HG02938 (cell line): Measurements from ENCODE around the gene CTRB1.
"Not testable (repeated sequence)": the region's sequence is repeated elsewhere in the genome, so short reads cannot be mapped to it uniquely, and the experiment has no call there.

Source experiments
- ATAC-seq: cut with Tn5 transposase; IDR thresholded peaks from one replicate; pipeline ENCODE4 v1.9.1; 2021; ENCODE audit warnings: mild to moderate bottlenecking, moderate library complexity; ENCODE audit not compliant: unreplicated experiment

Gene CTRB1

GRCh38 chr16:75266738-75267630 is 48.2 kb downstream of the CTRB1 start:
- no peak for ATAC-seq

GRCh38 chr16:75267631-75268264 is 49.0 kb downstream of the CTRB1 start:
- ATAC-seq, result no peak

GRCh38 chr16:75269358-75269757 is 50.6 kb downstream of the CTRB1 start:
- ATAC-seq, result not testable (repeated sequence)

GRCh38 chr16:75271441-75272096 is 52.8 kb downstream of the CTRB1 start:
- no peak for ATAC-seq

- no peak for ATAC-seq
These were observed 53.3 kb downstream of the CTRB1 start for GRCh38 chr16:75272097-75272551.

GRCh38 chr16:75272629-75273028 is 53.8 kb downstream of the CTRB1 start:
- ATAC-seq, result not testable (repeated sequence)

GRCh38 chr16:75273054-75273925 is 54.5 kb downstream of the CTRB1 start:
- no peak for ATAC-seq
